Thyroid gland (tissue), 4 donors: ENCODE results near the gene NMNAT2.

Experiments
- POLR2A ChIP-seq, 2 donors: fragments of 450-650 bp; IDR thresholded peaks; one replicate each; pipeline ENCODE4 v1.6.1; 2017; ENCODE audit warnings: antibody characterized with exemption in 2 of 2, mild to moderate bottlenecking in 2 of 2, moderate library complexity in 1 of 2
- TF ChIP-seq, protein P1 (sequence below), 6 experiments: fragments of 200-600 bp in 3 of 6; fragments of 450-650 bp in 3 of 6; sonication (generic) in 3 of 6; IDR thresholded peaks; one replicate each; pipeline ENCODE4 v1.5.1; 2016 to 2019; ENCODE audit warnings: antibody characterized with exemption in 6 of 6, mild to moderate bottlenecking in 2 of 6, inconsistent platforms in 1 of 6, moderate library complexity in 1 of 6

GRCh38 chr1:183356534-183357182 lies 61.5 kb downstream of the NMNAT2 start:
- no peak for TF ChIP-seq POLR2A (IDR thresholded peaks at IDR 0.05)
- TF ChIP-seq, protein P1, sequence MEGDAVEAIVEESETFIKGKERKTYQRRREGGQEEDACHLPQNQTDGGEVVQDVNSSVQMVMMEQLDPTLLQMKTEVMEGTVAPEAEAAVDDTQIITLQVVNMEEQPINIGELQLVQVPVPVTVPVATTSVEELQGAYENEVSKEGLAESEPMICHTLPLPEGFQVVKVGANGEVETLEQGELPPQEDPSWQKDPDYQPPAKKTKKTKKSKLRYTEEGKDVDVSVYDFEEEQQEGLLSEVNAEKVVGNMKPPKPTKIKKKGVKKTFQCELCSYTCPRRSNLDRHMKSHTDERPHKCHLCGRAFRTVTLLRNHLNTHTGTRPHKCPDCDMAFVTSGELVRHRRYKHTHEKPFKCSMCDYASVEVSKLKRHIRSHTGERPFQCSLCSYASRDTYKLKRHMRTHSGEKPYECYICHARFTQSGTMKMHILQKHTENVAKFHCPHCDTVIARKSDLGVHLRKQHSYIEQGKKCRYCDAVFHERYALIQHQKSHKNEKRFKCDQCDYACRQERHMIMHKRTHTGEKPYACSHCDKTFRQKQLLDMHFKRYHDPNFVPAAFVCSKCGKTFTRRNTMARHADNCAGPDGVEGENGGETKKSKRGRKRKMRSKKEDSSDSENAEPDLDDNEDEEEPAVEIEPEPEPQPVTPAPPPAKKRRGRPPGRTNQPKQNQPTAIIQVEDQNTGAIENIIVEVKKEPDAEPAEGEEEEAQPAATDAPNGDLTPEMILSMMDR (IDR thresholded peaks at IDR 0.05) = no peak
